BLaER1 treated with 17β-estradiol and CSF1 and Interleukin-3, amounts not matched to agents 10 nM and 100 nM (cell line): Measurements from ENCODE around the gene LAMP1.
"Not testable (repeated sequence)": the region's sequence is repeated elsewhere in the genome, so short reads cannot be mapped to it uniquely, and the experiment has no call there.

Source experiments
- H3K27ac ChIP-seq, 11 experiments: shearing (Covaris generic); formaldehyde crosslinking; 2 replicates each; pipeline ENCODE4 v1.8.1; 2022
- H3K27me3 ChIP-seq, 11 experiments: shearing (Covaris generic); formaldehyde crosslinking; 2 replicates each; pipeline ENCODE4 v1.8.1; 2022
- H3K36me3 ChIP-seq, 11 experiments: shearing (Covaris generic); formaldehyde crosslinking; 2 replicates each; pipeline ENCODE4 v1.8.1; 2022
- H3K4me1 ChIP-seq, 10 experiments: shearing (Covaris generic); formaldehyde crosslinking; 2 replicates each; pipeline ENCODE4 v1.8.1; 2022
- H3K4me2 ChIP-seq, 11 experiments: shearing (Covaris generic); formaldehyde crosslinking; 2 replicates each; pipeline ENCODE4 v1.8.1; 2022
- H3K4me3 ChIP-seq, 10 experiments: shearing (Covaris generic); formaldehyde crosslinking; 2 replicates each; pipeline ENCODE4 v1.8.1; 2022
- H3K9ac ChIP-seq, 11 experiments: shearing (Covaris generic); formaldehyde crosslinking; 2 replicates each; pipeline ENCODE4 v1.8.1; 2022
- H3K9me3 ChIP-seq, 11 experiments: shearing (Covaris generic); formaldehyde crosslinking; replicated peaks in 1 of 11; 2 replicates each; pipeline ENCODE4 v1.8.1; 2022
- H4K20me1 ChIP-seq, 11 experiments: shearing (Covaris generic); formaldehyde crosslinking; 2 replicates each; pipeline ENCODE4 v1.8.1; 2022
- Cebpa-rat ChIP-seq, 11 experiments: shearing (Covaris generic); IDR thresholded peaks; 2 replicates each; pipeline ENCODE4 v1.8.1; 2022

The LAMP1 gene

GRCh38 chr13:113299951-113300350, 2.9 kb downstream of the LAMP1 start:
- Histone ChIP-seq H4K20me1 (peaks cover 64 to 78% (median 70%) of the 10 kb centered on the region in 11 experiments), H3K27ac (peak overlapping the region in 3 of 11 experiments; percentile 18 to 31 (median 31); a peak in 3 of 22 replicates)
- peak; percentile 64 to 97 (median 86); a peak in 21 of 22 replicates for TF ChIP-seq Cebpa-rat (IDR thresholded peaks at IDR 0.05)

DNA sequence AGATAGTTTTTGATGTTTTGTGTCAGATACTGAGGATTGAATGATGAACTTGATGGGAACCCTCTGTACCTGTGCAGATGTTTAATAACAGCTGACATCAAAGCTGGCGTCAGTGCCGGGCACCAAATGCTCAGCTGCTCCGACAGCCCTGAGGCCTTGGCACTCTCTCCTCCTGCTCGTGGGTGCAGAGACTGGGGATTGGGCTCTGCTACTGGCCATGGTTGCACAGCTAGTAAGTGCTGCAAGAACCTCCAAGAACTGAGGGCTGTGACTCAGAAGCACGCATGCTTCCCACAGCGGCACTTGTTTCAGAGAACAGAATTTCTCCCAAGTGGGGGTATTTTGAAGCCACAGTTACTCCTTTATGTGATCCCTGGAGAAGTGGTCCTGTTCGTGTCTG, 5.9 kb downstream of the LAMP1 start:
- Histone ChIP-seq H3K4me2 (peak overlapping the region in 1 of 11 experiments; percentile 48; a peak in 1 of 22 replicates), H3K9me3 (no peaks in the 10 kb centered on the region), H3K27ac (no peak overlapping the region), H3K9ac (peak overlapping the region in 5 of 11 experiments; percentile 3 to 41 (median 15); a peak in 2 of 22 replicates), H4K20me1 (peaks cover 88 to 100% (median 97%) of the 10 kb centered on the region in 11 experiments), H3K27me3 (no peaks in the 10 kb centered on the region), H3K4me3 (no peak overlapping the region), H3K36me3 (peaks cover 29 to 75% (median 45%) of the 10 kb centered on the region in 11 experiments; a peak in 21 of 22 replicates), H3K4me1 (peaks cover 14 to 70% (median 31%) of the 10 kb centered on the region in 10 experiments)
- TF ChIP-seq Cebpa-rat (IDR thresholded peaks at IDR 0.05) = no peak

More at GRCh38 chr13:113299951-113300350, 2.9 kb downstream of the LAMP1 start:
- peak overlapping the region in 5 of 11 experiments; percentile 30 to 54 (median 31); a peak in 7 of 22 replicates for H3K9ac ChIP-seq
- peaks cover 9 to 44% (median 26%) of the 10 kb centered on the region in 11 experiments; a peak in 21 of 22 replicates for H3K36me3 ChIP-seq
- H3K4me1 ChIP-seq = peaks cover 27 to 67% (median 44%) of the 10 kb centered on the region in 10 experiments
- peak overlapping the region in 10 of 11 experiments; percentile 38 to 98 (median 92); a peak in 20 of 22 replicates for H3K4me2 ChIP-seq
- peaks cover 0 to 4% (median 0%) of the 10 kb centered on the region in 11 experiments; a peak in 1 of 22 replicates for H3K9me3 ChIP-seq
- H3K27me3 ChIP-seq = no peaks in the 10 kb centered on the region; a peak in 1 of 22 replicates
- H3K4me3 ChIP-seq = peak overlapping the region in 3 of 10 experiments; percentile 23 to 86 (median 44); a peak in 7 of 20 replicates

- Histone ChIP-seq H4K20me1 (peaks cover 86 to 100% (median 100%) of the 10 kb centered on the region in 11 experiments), H3K9ac (peak overlapping the region in 3 of 11 experiments; percentile 13 to 64 (median 41); a peak in 2 of 22 replicates), H3K4me1 (peaks cover 4 to 63% (median 20%) of the 10 kb centered on the region in 10 experiments; a peak in 19 of 20 replicates), H3K9me3 (no peaks in the 10 kb centered on the region), H3K4me2 (peak overlapping the region in 1 of 11 experiments; percentile 31; a peak in 1 of 22 replicates), H3K27me3 (no peaks in the 10 kb centered on the region), H3K36me3 (peaks cover 36 to 81% (median 56%) of the 10 kb centered on the region in 11 experiments; a peak in 21 of 22 replicates), H3K4me3 (no peak overlapping the region), H3K27ac (peak overlapping the region in 1 of 11 experiments; percentile 13; a peak in 1 of 22 replicates)
- TF ChIP-seq Cebpa-rat (IDR thresholded peaks at IDR 0.05) = no peak
Measured at GRCh38 chr13:113304121-113304520, 7.1 kb downstream of the LAMP1 start.

DNA sequence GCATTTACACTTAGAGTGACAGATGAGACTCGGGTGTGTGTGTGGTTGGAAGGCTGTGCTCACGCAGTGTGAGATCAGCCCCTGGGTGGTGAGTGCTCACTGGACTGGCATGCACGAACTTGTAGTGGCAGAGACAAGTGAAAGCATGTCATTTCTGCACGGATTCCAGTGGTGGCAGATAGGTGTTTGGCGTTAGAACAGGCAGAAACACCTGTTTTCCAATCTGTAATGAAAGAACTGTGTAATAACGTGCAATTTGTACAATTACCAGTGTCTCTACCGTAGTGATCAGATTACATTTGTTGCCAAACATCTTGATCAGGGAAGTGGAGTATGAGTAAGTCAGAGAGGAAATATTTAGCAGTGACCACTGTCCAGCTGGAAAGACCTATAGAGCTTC, 8.2 kb downstream of the LAMP1 start:
- H3K4me3 ChIP-seq = no peak overlapping the region
- H3K9ac ChIP-seq = peak overlapping the region in 2 of 11 experiments; percentile 5 to 21; a peak in 2 of 22 replicates
- H3K9me3 ChIP-seq = no peaks in the 10 kb centered on the region
- H3K36me3 ChIP-seq = peaks cover 46 to 90% (median 65%) of the 10 kb centered on the region in 11 experiments
- peaks cover 0 to 52% (median 9%) of the 10 kb centered on the region in 10 experiments; a peak in 18 of 20 replicates for H3K4me1 ChIP-seq
- TF ChIP-seq Cebpa-rat (IDR thresholded peaks at IDR 0.05) = no peak
- peak overlapping the region in 2 of 11 experiments; percentile 22 to 46; a peak in 2 of 22 replicates for H3K4me2 ChIP-seq
- no peak overlapping the region for H3K27ac ChIP-seq
- H3K27me3 ChIP-seq = no peaks in the 10 kb centered on the region
- peaks cover 80 to 100% (median 98%) of the 10 kb centered on the region in 11 experiments for H4K20me1 ChIP-seq

GRCh38 chr13:113307491-113307890, 10.5 kb downstream of the LAMP1 start:
- Histone ChIP-seq H4K20me1 (peaks cover 60 to 100% (median 96%) of the 10 kb centered on the region in 11 experiments), H3K4me2 (no peak overlapping the region), H3K4me1 (peaks cover 0 to 32% (median 0%) of the 10 kb centered on the region in 10 experiments; a peak in 6 of 20 replicates), H3K9ac (no peak overlapping the region), H3K27ac (no peak overlapping the region), H3K4me3 (no peak overlapping the region), H3K27me3 (no peaks in the 10 kb centered on the region), H3K36me3 (peaks cover 60 to 100% (median 82%) of the 10 kb centered on the region in 11 experiments), H3K9me3 (no peaks in the 10 kb centered on the region)
- TF ChIP-seq Cebpa-rat (IDR thresholded peaks at IDR 0.05) = no peak

DNA sequence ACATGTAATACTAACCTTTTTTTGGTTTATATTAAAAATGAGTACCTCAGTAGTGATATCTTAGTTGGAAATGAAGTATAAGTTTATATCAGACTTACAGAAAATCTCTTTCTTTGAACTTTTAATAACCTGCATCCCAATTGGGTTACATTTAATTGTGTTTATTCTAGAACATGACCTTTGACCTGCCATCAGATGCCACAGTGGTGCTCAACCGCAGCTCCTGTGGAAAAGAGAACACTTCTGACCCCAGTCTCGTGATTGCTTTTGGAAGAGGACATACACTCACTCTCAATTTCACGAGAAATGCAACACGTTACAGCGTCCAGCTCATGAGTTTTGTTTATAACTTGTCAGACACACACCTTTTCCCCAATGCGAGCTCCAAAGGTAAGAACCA, 12.4 kb downstream of the LAMP1 start:
- no peak overlapping the region for H3K4me3 ChIP-seq
- H3K9ac ChIP-seq = no peak overlapping the region
- TF ChIP-seq Cebpa-rat (IDR thresholded peaks at IDR 0.05) = no peak
- no peaks in the 10 kb centered on the region for H3K9me3 ChIP-seq
- no peaks in the 10 kb centered on the region for H3K27me3 ChIP-seq
- H3K4me2 ChIP-seq = no peak overlapping the region
- peaks cover 61 to 98% (median 84%) of the 10 kb centered on the region in 11 experiments for H3K36me3 ChIP-seq
- H4K20me1 ChIP-seq = peaks cover 50 to 99% (median 95%) of the 10 kb centered on the region in 11 experiments
- no peak overlapping the region for H3K27ac ChIP-seq
- H3K4me1 ChIP-seq = peaks cover 0 to 12% (median 0%) of the 10 kb centered on the region in 10 experiments; a peak in 3 of 20 replicates

- H3K27me3 ChIP-seq, H3K9me3 ChIP-seq, H3K4me1 ChIP-seq, H3K4me2 ChIP-seq, H3K9ac ChIP-seq, H3K27ac ChIP-seq, H3K4me3 ChIP-seq: not testable (repeated sequence)
- H3K36me3 ChIP-seq = peaks cover 68 to 97% (median 83%) of the 10 kb centered on the region in 11 experiments
- H4K20me1 ChIP-seq = peaks cover 44 to 98% (median 95%) of the 10 kb centered on the region in 11 experiments
Measured at GRCh38 chr13:113314112-113314511, 17.1 kb downstream of the LAMP1 start.

- H3K4me3 ChIP-seq, H3K9me3 ChIP-seq, H3K27me3 ChIP-seq, H3K4me1 ChIP-seq, H3K9ac ChIP-seq, H3K27ac ChIP-seq, H3K4me2 ChIP-seq: not testable (repeated sequence)
- Histone ChIP-seq H4K20me1 (peaks cover 40 to 98% (median 95%) of the 10 kb centered on the region in 11 experiments), H3K36me3 (peaks cover 68 to 97% (median 83%) of the 10 kb centered on the region in 11 experiments)
Measured at GRCh38 chr13:113314895-113315470, 17.9 kb downstream of the LAMP1 start.

- Histone ChIP-seq H3K4me2 (no peak overlapping the region), H3K9ac (no peak overlapping the region), H3K27me3 (no peaks in the 10 kb centered on the region), H3K9me3 (no peaks in the 10 kb centered on the region), H3K36me3 (peaks cover 72 to 97% (median 83%) of the 10 kb centered on the region in 11 experiments), H4K20me1 (peaks cover 40 to 100% (median 98%) of the 10 kb centered on the region in 11 experiments), H3K4me3 (no peak overlapping the region), H3K27ac (no peak overlapping the region), H3K4me1 (peaks cover 0 to 5% (median 0%) of the 10 kb centered on the region in 10 experiments; a peak in 1 of 20 replicates)
- TF ChIP-seq Cebpa-rat (IDR thresholded peaks at IDR 0.05) = no peak
Measured at GRCh38 chr13:113315992-113316391, 19.0 kb downstream of the LAMP1 start.
